IPS-18a (cell line): ENCODE measurements around the gene HRAS.
A peak's percentile ranks its signal among the peaks of the same experiment; 100 is the strongest.

Experiments
- H3K27ac ChIP-seq: one replicate; pipeline ENCODE4 v1.5.1; 2013; ENCODE audit warnings: low read length
- H3K27me3 ChIP-seq: one replicate; pipeline ENCODE4 v1.6.1; 2013; ENCODE audit warnings: mild to moderate bottlenecking, low read length; ENCODE audit not compliant: control insufficient read depth, insufficient read depth
- H3K36me3 ChIP-seq: one replicate; pipeline ENCODE4 v1.6.1; 2013; ENCODE audit warnings: low read depth, low read length; ENCODE audit not compliant: control insufficient read depth
- H3K4me1 ChIP-seq: one replicate; pipeline ENCODE4 v1.6.1; 2013; ENCODE audit warnings: low read depth, low read length; ENCODE audit not compliant: control insufficient read depth
- H3K4me3 ChIP-seq: one replicate; pipeline ENCODE4 v1.5.1; 2013; ENCODE audit warnings: low read length
- H3K9ac ChIP-seq: one replicate; pipeline ENCODE4 v1.6.1; 2013; ENCODE audit warnings: mild to moderate bottlenecking, low read length, moderate library complexity
- H3K9me3 ChIP-seq: one replicate; pipeline ENCODE4 v1.6.1; 2013; ENCODE audit warnings: low read depth, low read length; ENCODE audit not compliant: control insufficient read depth

HRAS gene

GRCh38 chr11:563066-563811 lies 27.9 kb upstream of the HRAS start:
- H3K4me3 ChIP-seq, result no peak overlapping the region
- H3K4me1 ChIP-seq, result peaks cover 5% of the 10 kb centered on the region
- no peaks in the 10 kb centered on the region for H3K36me3 ChIP-seq
- peaks cover 32% of the 10 kb centered on the region for H3K27me3 ChIP-seq
- H3K9me3 ChIP-seq, result no peaks in the 10 kb centered on the region
- H3K27ac ChIP-seq, result no peak overlapping the region
- no peak overlapping the region for H3K9ac ChIP-seq

GRCh38 chr11:562046-562645 lies 26.8 kb upstream of the HRAS start:
- Histone ChIP-seq H3K4me3 (peak overlapping the region; percentile 57), H3K27me3 (peaks cover 35% of the 10 kb centered on the region), H3K4me1 (peaks cover 5% of the 10 kb centered on the region), H3K27ac (no peak overlapping the region), H3K36me3 (no peaks in the 10 kb centered on the region), H3K9ac (no peak overlapping the region), H3K9me3 (no peaks in the 10 kb centered on the region)

DNA sequence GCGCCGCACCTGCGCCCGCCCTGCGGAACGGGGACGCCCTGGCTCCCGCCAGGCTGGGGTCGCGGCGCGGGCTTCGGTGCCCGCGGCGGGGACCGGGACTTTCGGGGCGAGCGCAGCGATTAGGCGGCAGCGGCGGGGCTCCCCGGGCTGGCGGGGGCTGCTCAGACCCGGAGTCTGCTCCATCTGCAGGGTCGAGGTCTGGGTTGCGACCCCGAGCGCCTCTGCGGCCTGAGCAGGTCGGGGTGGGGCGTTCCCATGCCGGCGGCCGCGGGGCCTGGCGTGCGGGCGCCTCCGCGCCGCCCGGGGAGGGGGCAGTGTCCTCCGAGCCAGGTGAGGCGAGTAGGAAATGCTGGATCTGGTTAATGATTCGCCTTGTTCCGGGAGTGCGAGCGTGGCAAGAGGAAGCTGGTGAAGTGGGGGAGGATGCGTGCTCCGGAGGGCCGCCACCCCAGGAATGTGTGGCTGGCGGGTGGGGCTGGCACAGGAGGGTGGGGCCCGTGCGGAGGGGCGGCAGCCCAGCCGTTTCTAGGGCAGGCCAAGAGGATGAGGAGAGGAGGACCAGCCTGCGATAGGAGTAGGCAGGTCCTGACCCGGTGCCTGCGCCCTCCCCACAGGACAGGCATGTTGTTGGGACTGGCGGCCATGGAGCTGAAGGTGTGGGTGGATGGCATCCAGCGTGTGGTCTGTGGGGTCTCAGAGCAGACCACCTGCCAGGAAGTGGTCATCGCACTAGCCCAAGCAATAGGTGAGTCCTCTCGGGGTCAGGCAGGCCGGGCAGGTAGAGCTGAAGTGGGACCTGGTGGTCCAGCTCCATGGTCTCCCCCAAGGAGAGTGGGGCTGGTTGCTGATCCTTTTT lies 26.0 kb upstream of the HRAS start:
- H3K27ac ChIP-seq, result no peak overlapping the region
- H3K9me3 ChIP-seq, result no peaks in the 10 kb centered on the region
- peak overlapping the region; percentile 52 for H3K9ac ChIP-seq
- H3K36me3 ChIP-seq, result no peaks in the 10 kb centered on the region
- H3K27me3 ChIP-seq, result peaks cover 36% of the 10 kb centered on the region
- H3K4me1 ChIP-seq, result peaks cover 5% of the 10 kb centered on the region
- peak overlapping the region; percentile 57 for H3K4me3 ChIP-seq

DNA sequence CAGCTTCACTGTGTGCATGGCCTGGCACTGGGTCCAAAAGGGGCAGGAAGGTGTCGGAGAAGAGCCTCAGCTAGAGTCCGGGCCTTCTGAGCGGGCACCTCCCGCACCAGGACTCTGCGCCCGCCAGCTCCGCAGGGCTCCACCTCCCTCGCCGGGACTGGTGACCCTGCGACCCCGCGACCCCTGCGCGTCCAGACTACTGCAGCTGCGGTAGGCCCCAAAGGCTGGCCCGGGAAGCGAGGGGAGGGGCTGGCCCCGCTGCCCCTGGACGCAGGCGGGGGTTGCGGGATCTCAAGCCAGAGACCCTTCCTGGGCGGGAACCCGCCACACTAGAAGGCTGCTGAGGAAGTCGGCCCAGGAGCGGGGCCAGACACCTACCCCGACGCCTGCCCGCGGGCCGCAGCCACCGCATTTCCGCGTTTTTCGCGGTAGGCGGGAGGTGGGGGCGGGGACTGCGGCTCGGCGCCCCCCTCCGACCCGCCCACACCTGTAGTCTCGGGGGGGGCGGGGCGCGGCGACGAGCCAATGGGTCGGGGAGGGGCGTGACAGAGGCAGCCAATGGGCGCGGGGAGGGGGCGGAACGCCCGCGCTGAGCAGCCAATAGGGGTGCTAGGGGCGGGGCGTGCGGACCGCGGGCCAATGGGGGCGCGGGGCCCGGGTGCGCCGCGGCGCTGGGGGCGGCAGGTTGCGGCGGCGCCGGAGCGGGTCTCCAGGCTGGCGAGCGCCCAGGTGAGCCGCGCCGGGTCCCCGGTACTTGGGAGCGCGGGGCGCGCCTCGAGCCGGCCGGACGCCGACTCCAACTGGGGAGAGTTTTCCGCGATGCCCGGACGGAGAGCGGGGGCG lies 25.1 kb upstream of the HRAS start, which contains the start of the genes LMNTD2 and RASSF7:
Gene LMNTD2, minus strand, starts transcription at position 434 of the 843 bp plus-strand sequence. Its CDS starts 22 bp downstream, at position 412.
Gene RASSF7, plus strand, starts transcription at position 666 of the 843 bp plus-strand sequence. CDS start 799 bp downstream, outside the sequence.
- H3K4me3 ChIP-seq, result peak within 1 kb of the TSS; percentile 57

DNA sequence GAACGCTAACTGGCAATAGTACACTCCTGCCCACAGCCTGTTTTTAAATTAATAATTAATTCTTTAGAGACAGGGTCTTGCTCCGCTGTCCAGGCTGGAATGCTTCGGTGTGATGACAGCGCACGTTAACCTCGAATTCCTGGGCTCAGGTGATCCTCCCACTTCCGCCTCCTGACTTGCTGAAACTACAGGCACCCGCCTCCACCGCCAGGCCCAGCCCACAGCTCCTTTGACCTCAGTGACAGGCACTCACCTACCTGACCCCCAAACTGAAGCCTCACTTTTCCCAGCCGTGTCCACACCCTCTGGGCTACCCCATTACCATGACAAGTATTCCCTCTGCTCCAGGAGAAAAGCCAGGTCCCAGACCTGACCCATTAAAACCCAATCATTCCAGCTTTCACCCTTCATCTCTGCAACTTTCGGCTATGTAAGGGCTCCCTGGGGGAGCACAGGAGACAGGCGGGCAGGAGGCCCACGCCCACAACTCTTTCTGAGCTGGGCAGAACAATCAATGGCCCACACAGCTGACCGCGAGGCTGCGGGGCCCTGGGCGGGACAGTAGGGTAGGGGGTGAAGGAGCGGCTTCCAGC lies 24.4 kb upstream of the HRAS start:
- Histone ChIP-seq H3K4me1 (peaks cover 5% of the 10 kb centered on the region), H3K9ac (peak overlapping the region; percentile 12), H3K9me3 (no peaks in the 10 kb centered on the region), H3K27ac (no peak overlapping the region), H3K36me3 (no peaks in the 10 kb centered on the region), H3K27me3 (peaks cover 48% of the 10 kb centered on the region), H3K4me3 (peak overlapping the region; percentile 55)

More for the DNA sequence above, 25.1 kb upstream of the HRAS start, which contains the start of the genes LMNTD2 and RASSF7:
- H3K9me3 ChIP-seq, result no peaks in the 10 kb centered on the region
- H3K27ac ChIP-seq, result no peak within 1 kb of the TSS
- H3K4me1 ChIP-seq, result peaks cover 5% of the 10 kb centered on the region
- H3K36me3 ChIP-seq, result no peaks in the 10 kb centered on the region
- H3K27me3 ChIP-seq, result peaks cover 45% of the 10 kb centered on the region
- peak within 1 kb of the TSS; percentile 52 for H3K9ac ChIP-seq

- Histone ChIP-seq H3K4me1 (peaks cover 5% of the 10 kb centered on the region), H3K27ac (no peak overlapping the region), H3K36me3 (no peaks in the 10 kb centered on the region), H3K9me3 (no peaks in the 10 kb centered on the region), H3K9ac (no peak overlapping the region), H3K27me3 (peaks cover 48% of the 10 kb centered on the region), H3K4me3 (no peak overlapping the region)
Observed at GRCh38 chr11:559020-559620, 23.7 kb upstream of the HRAS start.

- H3K4me3 ChIP-seq, result no peak overlapping the region
- peaks cover 48% of the 10 kb centered on the region for H3K27me3 ChIP-seq
- H3K9me3 ChIP-seq, result no peaks in the 10 kb centered on the region
- no peaks in the 10 kb centered on the region for H3K36me3 ChIP-seq
- no peak overlapping the region for H3K27ac ChIP-seq
- no peak overlapping the region for H3K9ac ChIP-seq
- peaks cover 5% of the 10 kb centered on the region for H3K4me1 ChIP-seq
Observed at GRCh38 chr11:558503-558902, 23.1 kb upstream of the HRAS start.

DNA sequence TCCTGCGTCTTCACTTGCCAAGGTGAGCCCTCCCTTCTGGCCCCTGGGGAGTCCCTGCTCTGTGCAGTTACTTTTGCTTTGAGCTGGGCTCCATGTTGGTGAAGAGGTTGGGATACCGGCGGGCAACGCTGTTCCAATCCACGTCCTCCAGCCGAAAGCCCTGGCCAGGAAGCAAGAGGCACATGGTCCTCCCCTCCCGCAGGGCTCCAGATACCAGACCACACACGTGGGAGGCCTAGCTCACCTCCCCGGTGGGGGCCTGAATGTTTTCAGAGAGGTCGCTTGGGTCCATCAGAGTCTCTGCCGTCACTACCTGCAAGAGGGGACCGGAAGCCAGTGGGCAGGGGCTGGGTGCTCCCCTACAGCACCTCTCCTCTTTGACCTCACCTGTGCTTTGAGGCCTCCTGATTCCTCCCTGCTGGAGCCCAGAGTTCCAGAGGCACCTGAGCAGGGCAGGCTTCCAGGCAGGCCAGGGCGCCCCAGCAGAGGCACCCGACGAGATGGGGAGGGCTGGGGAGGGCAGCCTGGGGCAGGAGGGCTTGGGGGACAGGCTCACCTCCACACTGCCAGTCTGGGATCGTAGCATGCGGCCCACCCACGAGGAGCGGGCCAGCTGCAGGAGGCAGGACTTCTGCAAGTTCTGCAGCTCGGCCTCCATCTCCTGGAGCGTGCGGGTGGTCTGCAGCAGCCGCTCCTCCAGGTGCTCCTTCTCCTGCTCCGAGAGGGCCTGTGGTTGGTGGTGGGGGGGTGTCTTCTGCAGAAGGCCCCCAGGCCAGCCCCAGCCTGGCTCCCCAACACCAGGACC lies 22.2 kb upstream of the HRAS start:
- no peaks in the 10 kb centered on the region for H3K9me3 ChIP-seq
- no peak overlapping the region for H3K27ac ChIP-seq
- no peak overlapping the region for H3K9ac ChIP-seq
- no peaks in the 10 kb centered on the region for H3K36me3 ChIP-seq
- H3K27me3 ChIP-seq, result peaks cover 48% of the 10 kb centered on the region
- H3K4me1 ChIP-seq, result peaks cover 5% of the 10 kb centered on the region
- H3K4me3 ChIP-seq, result no peak overlapping the region

GRCh38 chr11:556662-557256 lies 21.4 kb upstream of the HRAS start:
- Histone ChIP-seq H3K27ac (no peak overlapping the region), H3K4me1 (peaks cover 5% of the 10 kb centered on the region), H3K27me3 (peaks cover 48% of the 10 kb centered on the region), H3K9me3 (no peaks in the 10 kb centered on the region), H3K4me3 (peak overlapping the region; percentile 35), H3K36me3 (no peaks in the 10 kb centered on the region), H3K9ac (no peak overlapping the region)
